ENCODE measurements around the gene SKAP2. TPM values are rescaled to one million over a fixed set of nuclear protein-coding genes. Genes with fewer than 3 reads are reported as not detected.

SKAP2 gene
- total and polyA plus RNA-seq, 8 donors, result 2.9 to 16.3 (median 4.6) TPM

DNA sequence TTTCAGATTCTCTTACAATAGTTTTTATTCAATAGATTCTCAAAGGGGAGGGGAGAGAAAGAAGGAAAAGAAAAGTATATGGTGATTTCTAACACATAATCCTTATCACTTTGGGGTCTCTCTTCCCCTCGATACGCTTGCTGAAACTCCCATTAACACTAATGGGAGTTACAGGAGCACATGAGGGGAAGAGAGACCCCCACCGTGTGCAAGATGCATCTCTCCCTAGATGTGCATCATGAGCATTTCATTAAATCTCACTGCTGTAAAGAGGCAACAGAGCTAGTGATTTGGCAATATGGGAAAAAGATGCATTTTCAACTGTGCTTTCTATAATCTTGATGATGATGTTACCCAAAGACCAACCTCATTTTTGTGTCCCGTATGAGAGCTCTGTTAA, 177.4 kb downstream of the SKAP2 start:
- DNase-seq (no peak), FAIRE-seq (no peak), ATAC-seq (no peak)
- Histone ChIP-seq H3K4me3 (no peak overlapping the region), H3K9me3 (no peaks in the 10 kb centered on the region), H3K36me3 (no peaks in the 10 kb centered on the region), H3K27me3 (peaks cover 0 to 5% (median 0%) of the 10 kb centered on the region in 4 donors), H3K27ac (no peak overlapping the region), H3K4me1 (no peaks in the 10 kb centered on the region)
- TF ChIP-seq, protein P1, sequence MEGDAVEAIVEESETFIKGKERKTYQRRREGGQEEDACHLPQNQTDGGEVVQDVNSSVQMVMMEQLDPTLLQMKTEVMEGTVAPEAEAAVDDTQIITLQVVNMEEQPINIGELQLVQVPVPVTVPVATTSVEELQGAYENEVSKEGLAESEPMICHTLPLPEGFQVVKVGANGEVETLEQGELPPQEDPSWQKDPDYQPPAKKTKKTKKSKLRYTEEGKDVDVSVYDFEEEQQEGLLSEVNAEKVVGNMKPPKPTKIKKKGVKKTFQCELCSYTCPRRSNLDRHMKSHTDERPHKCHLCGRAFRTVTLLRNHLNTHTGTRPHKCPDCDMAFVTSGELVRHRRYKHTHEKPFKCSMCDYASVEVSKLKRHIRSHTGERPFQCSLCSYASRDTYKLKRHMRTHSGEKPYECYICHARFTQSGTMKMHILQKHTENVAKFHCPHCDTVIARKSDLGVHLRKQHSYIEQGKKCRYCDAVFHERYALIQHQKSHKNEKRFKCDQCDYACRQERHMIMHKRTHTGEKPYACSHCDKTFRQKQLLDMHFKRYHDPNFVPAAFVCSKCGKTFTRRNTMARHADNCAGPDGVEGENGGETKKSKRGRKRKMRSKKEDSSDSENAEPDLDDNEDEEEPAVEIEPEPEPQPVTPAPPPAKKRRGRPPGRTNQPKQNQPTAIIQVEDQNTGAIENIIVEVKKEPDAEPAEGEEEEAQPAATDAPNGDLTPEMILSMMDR (IDR thresholded peaks at IDR 0.05), result no peak
- intact Hi-C loops (cut with DNase I), result no loop called here
- 70 to 73% methylated on average over 4 of the region's 4 CpGs for WGBS, 2 donors

DNA sequence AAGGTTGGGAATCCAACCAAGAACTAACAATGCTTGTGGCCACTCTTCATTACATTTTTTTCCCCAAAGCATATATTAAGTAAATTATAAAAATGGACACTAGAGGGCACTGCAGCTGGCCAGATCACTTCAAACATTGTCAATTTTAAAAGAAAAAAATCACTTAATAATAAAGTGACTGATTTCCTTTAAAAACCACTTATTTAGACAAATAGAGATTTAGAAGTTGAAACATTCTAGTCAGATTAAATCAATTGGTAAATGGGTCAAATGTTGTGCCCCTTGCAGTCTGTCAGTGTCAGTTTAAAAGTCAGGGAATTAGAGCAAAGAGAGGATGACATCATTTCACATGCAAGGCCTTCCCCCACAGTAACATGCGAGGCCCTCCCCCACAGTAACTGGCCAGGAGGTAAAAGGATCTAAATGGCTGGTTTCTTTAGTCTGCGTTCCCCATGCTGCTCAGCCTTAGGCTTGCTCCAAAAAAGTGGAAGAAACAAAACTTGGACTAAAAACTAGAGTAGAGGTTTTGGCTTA, 177.9 kb downstream of the SKAP2 start:
- ATAC-seq (peak; percentile 28 to 75 (median 66)), DNase-seq (peak in 2 of 6 donors; percentile 16 to 40), FAIRE-seq (peak; percentile 80)
- Histone ChIP-seq H3K4me1 (no peaks in the 10 kb centered on the region), H3K27me3 (peaks cover 0 to 5% (median 0%) of the 10 kb centered on the region in 4 donors), H3K4me3 (no peak overlapping the region), H3K27ac (no peak overlapping the region), H3K9me3 (no peaks in the 10 kb centered on the region), H3K36me3 (no peaks in the 10 kb centered on the region)
- 42 to 49% methylated on average over 2 of the region's 2 CpGs for WGBS, 2 donors
- intact Hi-C loops (cut with DNase I), result no loop called here
- TF ChIP-seq, protein P1 (IDR thresholded peaks at IDR 0.05), result peak; percentile 32 to 63 (median 48)

DNA sequence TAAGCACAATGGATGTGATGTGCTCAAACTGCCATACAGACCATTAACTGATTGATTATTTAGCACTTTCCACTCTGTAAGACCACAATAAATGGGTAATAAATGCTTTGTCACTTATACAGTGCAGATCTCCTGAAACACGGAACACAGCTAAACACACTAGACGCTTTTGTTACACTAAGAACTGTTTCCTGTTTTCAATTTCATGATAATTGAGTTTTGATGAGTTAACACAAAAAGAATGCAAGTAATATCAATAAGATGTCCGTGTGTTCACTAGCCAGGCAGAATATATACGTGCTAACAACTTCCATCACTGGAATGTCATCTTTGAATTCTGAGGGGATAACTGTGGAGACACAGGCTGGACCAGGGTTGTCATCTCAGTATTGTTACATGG, 178.8 kb downstream of the SKAP2 start:
- ATAC-seq, result no peak
- H3K4me1 ChIP-seq, result no peaks in the 10 kb centered on the region
- peaks cover 0 to 5% (median 0%) of the 10 kb centered on the region in 4 donors for H3K27me3 ChIP-seq
- no peaks in the 10 kb centered on the region for H3K36me3 ChIP-seq
- intact Hi-C loops (cut with DNase I), result no loop called here
- H3K9me3 ChIP-seq, result no peaks in the 10 kb centered on the region
- DNase-seq, result no peak
- no peak overlapping the region for H3K27ac ChIP-seq
- no peak for FAIRE-seq
- no peak overlapping the region for H3K4me3 ChIP-seq
- WGBS, 2 donors, result 30 to 34% methylated on average over 4 of the region's 4 CpGs
- TF ChIP-seq, protein P1 (IDR thresholded peaks at IDR 0.05), result no peak

DNA sequence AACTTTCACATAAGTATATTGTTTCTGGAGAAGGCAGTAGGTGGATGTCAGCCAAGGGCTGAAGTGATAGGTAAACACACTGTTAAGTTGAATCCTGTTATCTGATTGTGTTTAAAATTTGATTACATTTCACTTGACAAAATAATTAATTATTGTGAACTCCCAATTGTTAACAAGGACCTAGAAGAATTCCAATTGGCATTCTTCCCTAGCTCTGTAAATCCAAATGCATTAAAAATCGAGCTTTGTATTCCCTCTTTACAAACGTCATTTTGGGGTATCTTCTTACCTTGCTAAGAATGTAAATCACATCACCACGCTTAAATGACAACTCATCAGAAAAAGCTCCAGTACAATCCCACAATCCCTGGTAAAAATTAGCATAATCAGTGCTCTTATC, 179.9 kb downstream of the SKAP2 start:
- Histone ChIP-seq H3K4me3 (no peak overlapping the region), H3K27ac (no peak overlapping the region), H3K27me3 (peaks cover 0 to 5% (median 0%) of the 10 kb centered on the region in 4 donors), H3K4me1 (no peaks in the 10 kb centered on the region), H3K9me3 (no peaks in the 10 kb centered on the region), H3K36me3 (no peaks in the 10 kb centered on the region)
- no peak for ATAC-seq
- no peak for FAIRE-seq
- no peak for DNase-seq
- intact Hi-C loops (cut with DNase I), result no loop called here
- TF ChIP-seq, protein P1 (IDR thresholded peaks at IDR 0.05), result no peak
- WGBS, 2 donors, result 39 to 43% methylated on average over 3 of the region's 3 CpGs

GRCh38 chr7:26683277-26683676, 181.1 kb downstream of the SKAP2 start:
- H3K4me3 ChIP-seq, result no peak overlapping the region
- ATAC-seq, result no peak
- H3K27ac ChIP-seq, result no peak overlapping the region
- FAIRE-seq, result no peak
- peaks cover 0 to 5% (median 0%) of the 10 kb centered on the region in 4 donors for H3K27me3 ChIP-seq
- 74 to 87% methylated on average over 1 of the region's 1 CpG for WGBS, 2 donors
- H3K4me1 ChIP-seq, result no peaks in the 10 kb centered on the region
- H3K36me3 ChIP-seq, result no peaks in the 10 kb centered on the region
- DNase-seq, result no peak
- TF ChIP-seq, protein P1 (IDR thresholded peaks at IDR 0.05), result no peak
- H3K9me3 ChIP-seq, result no peaks in the 10 kb centered on the region
- intact Hi-C loops (cut with DNase I), result no loop called here

All from pancreas (tissue), 10 donors.